ENCODE data around the gene SZT2. TPM values are rescaled to one million over a fixed set of nuclear protein-coding genes. Genes with fewer than 3 reads are reported as not detected.
"Not testable (repeated sequence)": the region's sequence is repeated elsewhere in the genome, so short reads cannot be mapped to it uniquely, and the experiment has no call there.

SZT2 gene
- total RNA-seq, 1 donor from 2014 or later: 35.7 TPM

DNA sequence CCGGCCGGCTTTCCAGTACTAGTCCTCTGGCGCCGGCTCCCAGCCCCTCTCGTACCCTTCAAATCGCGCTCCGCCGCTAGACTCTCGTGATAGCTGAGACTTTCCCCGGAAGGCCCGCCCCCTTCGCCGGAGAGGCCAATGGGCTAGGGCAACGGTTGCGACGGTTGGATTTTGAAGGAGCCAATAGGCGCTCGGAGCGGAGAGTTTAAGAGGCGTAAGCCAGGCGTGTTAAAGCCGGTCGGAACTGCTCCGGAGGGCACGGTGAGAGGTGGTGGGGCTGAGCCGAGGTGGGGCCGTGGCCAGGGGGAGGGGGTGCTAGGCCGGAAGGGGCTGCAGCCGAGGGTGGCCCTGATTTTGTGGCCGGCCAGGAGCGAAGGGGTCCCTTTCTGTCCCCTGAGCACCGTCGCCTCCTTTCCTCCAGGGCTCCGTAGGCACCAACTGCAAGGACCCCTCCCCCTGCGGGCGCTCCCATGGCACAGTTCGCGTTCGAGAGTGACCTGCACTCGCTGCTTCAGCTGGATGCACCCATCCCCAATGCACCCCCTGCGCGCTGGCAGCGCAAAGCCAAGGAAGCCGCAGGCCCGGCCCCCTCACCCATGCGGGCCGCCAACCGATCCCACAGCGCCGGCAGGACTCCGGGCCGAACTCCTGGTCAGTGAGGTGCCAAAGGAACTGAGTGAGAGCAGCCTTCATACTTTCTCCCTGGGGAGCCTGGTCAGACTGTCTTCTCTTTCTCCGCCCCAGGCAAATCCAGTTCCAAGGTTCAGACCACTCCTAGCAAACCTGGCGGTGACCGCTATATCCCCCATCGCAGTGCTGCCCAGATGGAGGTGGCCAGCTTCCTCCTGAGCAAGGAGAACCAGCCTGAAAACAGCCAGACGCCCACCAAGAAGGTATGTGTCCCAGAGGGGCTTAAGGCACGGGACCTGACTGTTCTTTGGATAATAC is 30.7 kb upstream of the SZT2 start, which contains the start of gene CDC20:
TSS of gene CDC20 (plus strand) at position 236 of the 948 bp plus-strand sequence. CDS start at position 471, 235 bp downstream.
- peak; percentile 99 for DNase-seq (ENCODE audit: low spot score)
- intact Hi-C loops (cut with DNase I): loop anchor here (5.0 kb wide), 1 partner anchor 122 kb away; no protein-coding TSS in a partner anchor

DNA sequence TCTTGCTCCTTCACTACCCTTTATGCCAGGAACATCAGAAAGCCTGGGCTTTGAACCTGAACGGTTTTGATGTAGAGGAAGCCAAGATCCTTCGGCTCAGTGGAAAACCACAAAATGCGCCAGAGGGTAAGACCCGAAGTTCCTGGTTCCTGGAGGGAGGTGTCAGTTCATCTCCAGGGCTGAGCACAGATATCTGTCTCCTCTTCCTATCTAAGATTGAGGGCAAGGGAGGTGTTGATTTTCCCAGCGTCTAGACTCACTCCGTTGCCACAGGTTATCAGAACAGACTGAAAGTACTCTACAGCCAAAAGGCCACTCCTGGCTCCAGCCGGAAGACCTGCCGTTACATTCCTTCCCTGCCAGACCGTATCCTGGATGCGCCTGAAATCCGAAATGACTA is 30.0 kb upstream of the SZT2 start:
- no peak for DNase-seq (ENCODE audit: low spot score)
- intact Hi-C loops (cut with DNase I): loop anchor here (5.0 kb wide), 1 partner anchor 122 kb away; no protein-coding TSS in a partner anchor

DNA sequence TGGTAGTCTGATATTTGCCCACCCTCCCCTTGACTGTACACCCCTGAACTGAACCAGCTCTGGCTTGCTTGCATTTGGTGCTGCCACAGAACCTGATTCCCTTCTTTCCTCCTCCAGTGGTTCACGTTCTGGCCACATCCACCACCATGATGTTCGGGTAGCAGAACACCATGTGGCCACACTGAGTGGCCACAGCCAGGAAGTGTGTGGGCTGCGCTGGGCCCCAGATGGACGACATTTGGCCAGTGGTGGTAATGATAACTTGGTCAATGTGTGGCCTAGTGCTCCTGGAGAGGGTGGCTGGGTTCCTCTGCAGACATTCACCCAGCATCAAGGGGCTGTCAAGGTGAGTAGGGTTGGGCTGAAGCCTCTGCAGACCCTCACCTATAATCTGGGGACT is 29.1 kb upstream of the SZT2 start:
- DNase-seq (ENCODE audit: low spot score): no peak

DNA sequence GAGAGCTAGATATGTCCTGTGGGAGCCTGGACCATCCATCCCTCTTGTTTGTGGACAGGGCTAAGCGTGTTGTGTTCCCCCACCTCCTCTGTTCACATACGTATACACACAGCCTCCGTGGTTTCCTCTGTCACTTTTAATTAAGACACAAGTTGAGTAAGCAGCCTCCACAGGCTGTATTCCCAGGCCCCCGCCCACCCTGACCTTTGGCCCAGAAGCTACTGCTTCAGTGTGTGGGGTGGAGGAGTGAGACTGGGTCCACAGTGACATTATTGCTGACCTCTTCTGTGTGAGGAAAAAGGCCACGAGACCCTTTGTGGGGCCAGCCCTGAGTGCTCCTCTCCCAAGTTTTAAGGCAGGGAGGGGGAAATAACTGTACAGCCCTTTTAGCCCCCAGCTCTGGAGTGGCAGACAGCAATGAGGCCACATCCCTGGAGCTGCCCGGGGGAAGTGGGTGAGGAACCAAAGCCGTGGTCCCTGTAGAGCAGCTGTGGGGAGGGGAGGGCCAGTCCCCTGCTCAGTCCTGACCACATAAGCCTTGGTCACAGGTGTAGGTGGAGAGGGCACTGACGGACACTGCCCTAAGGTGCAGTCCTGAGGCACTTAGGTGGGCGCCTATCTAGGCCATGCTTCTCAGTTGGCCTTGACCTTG is 26.3 kb upstream of the SZT2 start:
- intact Hi-C loops (cut with DNase I): no loop called here
- DNase-seq (ENCODE audit: low spot score): no peak

More for the DNA sequence above, 29.1 kb upstream of the SZT2 start:
- intact Hi-C loops (cut with DNase I): no loop called here

DNA sequence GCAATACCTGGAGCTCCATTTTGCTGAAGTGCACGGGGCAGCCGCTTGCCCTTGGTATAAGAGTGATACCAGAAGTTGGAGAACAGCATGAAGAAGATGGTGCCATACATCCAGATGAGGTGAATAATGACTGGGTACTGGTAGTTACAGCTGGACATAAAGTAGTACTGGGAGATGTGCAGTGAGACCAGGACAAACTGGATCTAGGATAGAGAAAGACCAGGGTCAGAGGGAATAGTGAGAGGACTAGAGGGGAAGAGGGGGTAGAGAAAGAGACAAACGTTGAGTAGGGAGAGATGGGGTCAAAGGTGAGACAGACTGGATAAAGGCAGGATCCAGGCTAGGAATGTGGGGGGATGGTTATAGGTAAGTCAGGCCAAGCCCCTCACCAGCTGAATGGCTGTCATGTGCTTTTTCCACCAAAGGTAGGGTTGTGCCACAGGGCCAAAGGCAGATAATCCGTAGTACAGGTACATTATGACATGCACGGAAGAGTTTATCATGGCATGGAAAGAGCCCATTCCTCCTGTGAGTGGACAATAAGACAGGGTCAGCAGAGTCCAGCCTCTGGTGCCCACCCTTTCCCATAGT is 25.7 kb upstream of the SZT2 start:
- intact Hi-C loops (cut with DNase I): no loop called here
- DNase-seq (ENCODE audit: low spot score): no peak

DNA sequence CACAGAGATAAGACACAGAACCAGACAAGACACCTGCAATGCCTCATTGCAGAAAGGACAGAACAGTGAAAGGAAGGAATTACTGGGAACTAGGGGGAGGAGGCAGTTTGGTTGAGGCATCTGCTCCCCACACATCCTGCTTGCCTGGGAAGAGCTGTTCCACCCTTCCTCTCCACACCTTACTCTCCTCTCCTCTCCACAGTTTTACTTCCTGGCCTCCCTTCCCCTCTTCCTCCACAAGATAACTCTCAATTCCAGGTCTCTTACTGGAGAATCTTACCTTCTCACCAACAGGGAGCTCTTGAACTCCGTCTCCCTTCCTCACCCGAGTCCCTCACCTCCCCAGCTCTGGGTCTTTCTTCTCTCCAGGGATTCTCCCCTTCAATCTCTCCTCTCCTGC is 24.0 kb upstream of the SZT2 start:
- no peak for DNase-seq (ENCODE audit: low spot score)
- intact Hi-C loops (cut with DNase I): loop anchor here (5.0 kb wide), 1 partner anchor 87 kb away; the partner anchor contains the start of gene HYI

DNA sequence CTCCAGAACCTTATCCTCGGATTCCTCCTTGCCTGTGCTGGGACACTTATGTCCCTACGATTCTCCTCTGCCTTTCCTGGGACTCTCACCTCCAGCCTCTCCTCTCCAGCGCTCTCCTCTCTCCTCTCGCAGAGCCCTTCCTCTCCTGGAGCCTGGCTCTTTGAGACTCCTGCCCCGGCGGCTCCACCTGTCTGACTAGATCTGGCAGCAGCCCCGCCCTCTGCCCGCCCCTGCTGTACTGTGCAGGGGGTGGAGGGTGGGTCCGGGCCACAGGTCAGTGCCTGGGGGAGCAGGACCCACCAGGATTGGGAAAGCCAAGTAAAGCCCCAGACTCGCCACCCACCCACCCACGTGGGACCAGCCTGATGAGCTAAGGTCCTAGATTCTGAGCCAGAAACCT is 23.5 kb upstream of the SZT2 start:
- DNase-seq (ENCODE audit: low spot score): no peak
- intact Hi-C loops (cut with DNase I): loop anchor here (5.0 kb wide), 1 partner anchor 86 kb away; the partner anchor contains the start of gene HYI

DNA sequence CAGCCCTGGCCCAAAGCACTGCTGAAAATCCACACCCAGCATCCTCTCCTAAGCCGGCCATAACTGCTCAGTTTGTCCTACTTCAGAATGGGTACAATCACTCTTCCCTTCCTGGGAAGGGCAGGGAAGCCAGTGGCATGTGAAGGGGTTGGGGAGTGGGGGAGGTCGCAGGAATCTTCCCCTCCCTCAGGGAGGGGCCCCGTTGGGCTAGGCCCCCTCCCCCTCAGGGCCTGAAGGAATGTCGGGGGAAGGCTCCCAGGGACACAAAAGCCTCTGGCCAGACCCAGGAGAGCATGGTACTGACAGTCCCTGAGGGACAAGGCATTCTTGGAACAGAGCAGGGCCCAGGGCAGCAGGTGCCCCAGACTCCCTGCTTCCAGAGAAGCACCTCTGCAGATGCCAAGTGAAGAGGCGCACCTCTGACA is 23.1 kb upstream of the SZT2 start:
- intact Hi-C loops (cut with DNase I): loop anchor here (5.0 kb wide), 1 partner anchor 86 kb away; the partner anchor contains the start of gene HYI
- no peak for DNase-seq (ENCODE audit: low spot score)

DNA sequence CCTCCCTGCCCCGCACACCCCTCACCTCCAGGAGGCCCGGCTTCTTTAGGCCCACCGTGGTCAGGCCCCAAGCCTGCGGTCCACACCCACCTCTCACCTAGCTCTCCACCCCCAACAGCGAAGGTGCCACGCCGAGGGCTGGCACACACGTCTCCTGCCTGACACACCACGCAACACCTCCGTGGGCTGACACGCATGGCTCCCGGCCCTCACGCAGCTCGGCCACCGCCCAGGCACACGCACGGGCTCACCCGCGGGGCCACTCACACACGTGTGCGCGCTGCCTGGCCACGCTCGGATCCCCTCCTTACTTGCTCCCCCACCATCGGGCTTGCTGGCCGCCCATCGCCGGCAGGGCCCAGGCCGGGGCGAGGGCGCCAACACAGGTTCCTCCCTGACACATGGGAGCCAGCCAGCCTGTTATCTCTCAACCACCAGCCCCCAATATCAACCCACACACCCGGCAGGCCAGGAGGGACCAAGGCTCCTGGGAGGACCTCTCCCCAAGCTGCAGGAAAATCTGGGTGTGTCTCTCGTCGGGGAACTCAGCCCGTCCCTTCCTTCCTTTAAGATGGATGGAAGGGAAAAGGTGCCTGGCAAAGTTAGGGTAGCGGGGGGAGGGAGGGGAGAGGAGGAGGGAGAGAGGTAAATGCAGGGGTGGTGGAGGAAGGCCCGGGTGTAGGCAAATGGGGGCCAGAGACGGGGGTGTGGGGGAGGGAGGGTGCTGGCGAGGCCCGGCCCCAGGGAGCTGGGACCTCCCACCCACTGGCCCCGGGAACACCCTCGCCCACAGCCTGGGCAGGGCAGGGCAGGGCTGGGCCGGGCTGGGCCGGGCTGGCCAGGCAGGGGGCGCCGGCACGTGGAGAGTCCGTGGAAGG is 22.4 kb upstream of the SZT2 start:
- intact Hi-C loops (cut with DNase I): loop anchor here (5.0 kb wide), 1 partner anchor 85 kb away; the partner anchor contains the start of gene HYI
- no peak for DNase-seq (ENCODE audit: low spot score)

DNA sequence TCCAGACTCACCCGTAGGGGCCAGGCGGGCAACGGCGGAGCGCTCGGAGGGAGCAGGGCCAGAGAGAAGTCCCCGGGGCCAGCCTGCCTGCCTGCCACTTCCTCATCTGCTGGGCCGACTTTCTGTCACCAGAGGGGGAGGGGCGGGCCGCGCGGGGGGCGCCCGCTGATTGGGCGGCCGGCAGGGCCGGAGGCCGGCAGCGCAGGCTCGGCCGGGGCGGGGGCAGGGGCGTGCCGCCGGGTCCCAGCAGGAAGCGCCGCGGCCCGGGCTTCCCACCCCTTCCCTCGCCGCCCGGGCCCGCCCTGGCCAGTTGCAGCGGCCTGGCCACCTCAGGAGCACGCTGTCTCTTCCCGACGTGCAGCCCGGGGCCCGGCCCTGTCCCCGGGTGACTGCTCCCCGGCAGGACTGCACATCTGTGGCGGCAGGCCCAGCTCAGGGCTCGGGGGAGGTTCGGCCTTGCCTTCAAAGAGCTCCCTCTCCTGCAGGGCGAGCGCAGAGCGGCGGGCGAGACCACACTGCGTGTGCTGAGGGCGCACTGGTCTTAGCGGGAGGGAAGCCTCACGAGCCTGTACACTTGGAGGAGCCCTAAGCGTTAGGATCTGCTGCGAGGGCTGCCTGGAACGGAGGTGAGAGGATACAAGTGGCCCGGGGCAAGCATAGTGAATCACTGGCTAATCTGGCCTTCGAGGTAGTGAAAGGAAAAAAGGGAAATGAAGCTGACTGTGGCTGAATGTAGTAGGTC is 21.6 kb upstream of the SZT2 start, which contains the start of gene ELOVL1:
TSS of gene ELOVL1 (minus strand) at position 108 of the 742 bp plus-strand sequence. CDS start 2,402 bp downstream, outside the sequence.
- intact Hi-C loops (cut with DNase I): loop anchor here (1.0 to 5.0 kb wide), 2 partner anchors 21 to 84 kb away; partner anchors contain the start of genes HYI, MED8 and SZT2
- peak; percentile 97 for DNase-seq (ENCODE audit: low spot score)

DNA sequence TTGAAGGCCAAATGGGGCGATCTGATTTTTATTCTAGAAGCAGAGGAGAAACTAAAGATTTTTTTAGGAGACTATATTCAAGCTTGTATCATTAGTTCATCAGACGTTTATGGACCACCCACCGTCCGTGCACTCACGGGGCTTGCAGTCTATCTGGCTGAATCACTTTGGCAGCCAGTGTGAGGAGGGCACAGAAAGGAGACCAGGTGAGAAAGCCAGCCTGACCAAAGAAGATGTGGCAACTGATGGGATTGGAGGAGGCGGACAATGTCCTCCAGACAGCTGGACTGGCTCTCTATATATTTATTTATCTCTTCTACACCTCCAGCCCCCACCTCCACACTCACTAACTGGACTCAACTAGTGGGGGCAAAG is 21.1 kb upstream of the SZT2 start:
- intact Hi-C loops (cut with DNase I): loop anchor here (1.0 to 5.0 kb wide), 2 partner anchors 21 to 84 kb away; partner anchors contain the start of genes HYI, MED8 and SZT2
- DNase-seq (ENCODE audit: low spot score): no peak

DNA sequence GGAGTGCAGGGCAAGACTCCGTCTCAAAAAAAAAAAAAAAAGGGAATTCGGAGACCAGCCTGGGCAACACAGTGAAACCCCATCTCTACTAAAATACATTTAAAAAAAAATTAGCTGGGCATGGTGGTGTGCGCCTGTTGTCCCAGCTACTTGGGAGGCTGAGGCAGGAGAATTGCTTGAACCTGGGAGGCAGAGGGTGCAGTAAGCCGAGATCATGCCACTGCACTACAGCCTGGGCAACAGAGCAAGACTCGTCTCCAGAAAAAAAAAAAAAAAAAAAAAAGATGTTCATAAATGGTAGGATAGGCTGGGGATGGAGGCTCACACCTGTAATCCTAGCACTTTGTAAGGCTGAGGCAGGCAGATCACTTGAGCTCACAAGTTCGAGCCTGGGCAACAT is 19.9 kb upstream of the SZT2 start:
- intact Hi-C loops (cut with DNase I): loop anchor here (5.0 kb wide), 1 partner anchor 83 kb away; the partner anchor contains the start of gene HYI
- DNase-seq (ENCODE audit: low spot score): not testable (repeated sequence)

DNA sequence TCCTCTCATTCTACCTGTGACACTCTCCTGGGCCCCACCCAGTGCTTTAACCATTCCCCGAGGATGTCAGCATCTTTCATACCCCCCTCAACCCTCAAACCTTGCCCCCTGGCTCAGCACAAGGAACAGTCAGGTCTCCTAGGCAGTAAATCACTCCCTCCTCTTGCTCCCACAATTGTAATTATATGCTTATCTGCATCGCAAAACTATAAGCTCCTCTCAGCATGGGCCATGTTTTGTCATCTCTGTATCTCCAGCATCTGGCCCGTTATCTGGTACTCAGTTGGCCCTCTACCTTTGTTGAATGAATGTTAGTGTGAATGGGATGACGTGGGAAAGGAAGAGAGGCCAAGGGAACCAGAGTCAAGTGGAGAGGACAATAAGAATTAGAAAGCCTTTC is 19.1 kb upstream of the SZT2 start:
- DNase-seq (ENCODE audit: low spot score): no peak
- intact Hi-C loops (cut with DNase I): no loop called here

DNA sequence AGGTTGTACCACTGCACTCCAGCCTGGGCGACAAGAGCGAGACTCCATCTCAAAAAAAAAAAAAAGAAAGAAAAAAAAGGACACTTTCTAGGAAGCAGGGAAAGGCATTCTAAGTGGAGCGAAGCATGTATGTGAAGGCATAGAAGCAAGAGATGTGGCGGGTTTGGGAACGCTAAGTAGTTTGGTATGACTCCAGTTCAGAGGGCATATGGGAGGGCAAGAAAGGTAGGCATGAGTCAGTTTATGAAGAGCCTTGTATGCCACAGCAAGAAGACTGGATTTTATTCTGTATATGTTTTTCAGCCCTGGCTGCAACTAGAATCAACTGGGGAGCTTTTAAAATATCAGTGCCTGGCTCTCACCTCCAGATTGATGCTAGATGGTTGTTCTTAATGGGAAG is 17.5 kb upstream of the SZT2 start:
- intact Hi-C loops (cut with DNase I): no loop called here
- no peak for DNase-seq (ENCODE audit: low spot score)

DNA sequence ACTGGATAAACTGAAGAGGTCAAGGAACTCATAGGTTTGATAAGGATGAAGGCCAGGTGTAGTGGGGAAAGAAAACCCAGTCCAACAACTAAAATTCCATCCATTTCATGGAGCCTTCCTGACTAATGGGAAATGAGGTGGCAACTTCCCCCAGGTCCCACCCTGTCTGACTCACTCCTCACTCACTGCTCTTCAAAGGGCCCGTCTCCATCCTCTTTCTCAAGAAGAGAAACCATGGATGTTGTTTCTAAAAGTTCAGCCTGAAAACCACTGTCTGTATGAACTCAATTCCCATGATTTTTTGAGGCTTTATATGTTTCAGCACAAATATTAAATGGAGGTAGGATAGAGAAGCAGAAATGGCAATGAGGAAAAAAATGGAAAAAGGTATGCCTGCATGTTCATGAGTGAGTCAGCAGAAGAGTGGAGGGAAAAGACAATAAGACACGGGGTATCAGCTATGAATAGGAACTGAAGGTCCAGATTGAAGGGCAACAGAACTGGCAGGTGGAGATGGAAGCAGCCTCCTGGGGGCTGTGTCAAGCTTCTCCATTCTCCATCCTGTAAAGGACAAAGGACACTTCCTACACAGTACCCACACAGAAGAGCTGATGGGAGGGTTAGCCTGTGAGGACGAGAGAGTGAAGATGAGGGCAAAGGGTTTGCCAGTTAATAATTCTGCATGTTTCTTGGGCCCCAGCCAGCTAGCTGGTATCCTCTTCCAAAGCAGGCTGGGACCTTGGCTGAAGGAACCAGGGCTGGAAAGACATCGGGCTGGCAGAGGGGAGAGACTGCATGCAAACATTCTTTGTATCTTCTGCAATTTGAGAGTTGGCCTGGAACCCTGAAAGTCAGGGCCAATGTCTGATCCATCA is 16.4 kb upstream of the SZT2 start:
- intact Hi-C loops (cut with DNase I): no loop called here
- no peak for DNase-seq (ENCODE audit: low spot score)

DNA sequence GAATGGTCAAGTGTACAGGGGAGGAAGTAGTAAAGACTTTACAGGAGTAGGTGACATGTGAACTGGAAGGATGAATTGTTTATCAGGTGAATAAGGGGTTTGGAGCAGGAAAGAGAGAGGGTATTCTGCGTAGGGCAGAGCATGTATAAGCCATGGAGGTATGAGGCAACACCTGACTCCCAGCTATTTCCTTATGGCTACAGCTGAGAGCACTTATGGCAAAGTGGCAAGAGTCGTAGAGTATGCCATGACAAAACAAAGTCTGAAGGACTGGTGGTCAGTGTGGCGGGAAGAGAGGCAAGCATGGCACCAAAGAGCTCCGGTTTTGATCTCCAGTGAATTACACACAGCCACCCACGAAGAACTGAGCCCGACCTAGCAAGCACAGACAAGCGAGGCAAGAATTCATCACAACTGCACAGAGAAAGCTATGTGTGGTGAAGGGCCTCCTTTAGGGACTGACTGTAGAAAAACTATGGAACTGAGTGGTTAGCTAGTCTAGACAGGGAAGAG is 12.9 kb upstream of the SZT2 start:
- intact Hi-C loops (cut with DNase I): no loop called here
- no peak for DNase-seq (ENCODE audit: low spot score)

DNA sequence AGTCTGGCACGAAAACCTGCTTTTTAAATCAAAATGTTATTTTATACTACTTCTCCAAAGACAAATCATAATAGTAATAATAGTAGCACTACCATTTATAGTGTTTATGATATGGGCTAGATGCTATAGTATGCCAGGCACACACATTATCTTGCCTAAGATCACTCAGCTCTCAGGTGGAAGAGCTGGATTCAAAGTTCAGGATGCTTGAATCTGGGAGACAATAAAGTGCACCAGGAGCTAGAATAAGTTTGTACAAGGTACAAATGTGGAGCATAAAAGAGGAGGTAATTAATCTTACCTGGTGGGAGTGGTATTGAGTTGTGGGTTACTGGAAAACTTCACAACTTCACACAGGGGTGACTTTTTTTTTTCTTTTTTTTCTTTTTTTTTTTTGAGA is 11.9 kb upstream of the SZT2 start:
- DNase-seq (ENCODE audit: low spot score): no peak
- intact Hi-C loops (cut with DNase I): no loop called here

Data from cardiac septum (tissue), 1 donor.